HG02623 (cell line): ENCODE data around the gene TUFM.
A peak's percentile ranks its signal among the peaks of the same experiment; 100 is the strongest.
"Not testable (repeated sequence)": the region's sequence is repeated elsewhere in the genome, so short reads cannot be mapped to it uniquely, and the experiment has no call there.

ENCODE experiments used
- ATAC-seq: cut with Tn5 transposase; IDR thresholded peaks from one replicate; pipeline ENCODE4 v1.9.1; 2021; ENCODE audit warnings: moderate library complexity; ENCODE audit not compliant: unreplicated experiment

TUFM gene

DNA sequence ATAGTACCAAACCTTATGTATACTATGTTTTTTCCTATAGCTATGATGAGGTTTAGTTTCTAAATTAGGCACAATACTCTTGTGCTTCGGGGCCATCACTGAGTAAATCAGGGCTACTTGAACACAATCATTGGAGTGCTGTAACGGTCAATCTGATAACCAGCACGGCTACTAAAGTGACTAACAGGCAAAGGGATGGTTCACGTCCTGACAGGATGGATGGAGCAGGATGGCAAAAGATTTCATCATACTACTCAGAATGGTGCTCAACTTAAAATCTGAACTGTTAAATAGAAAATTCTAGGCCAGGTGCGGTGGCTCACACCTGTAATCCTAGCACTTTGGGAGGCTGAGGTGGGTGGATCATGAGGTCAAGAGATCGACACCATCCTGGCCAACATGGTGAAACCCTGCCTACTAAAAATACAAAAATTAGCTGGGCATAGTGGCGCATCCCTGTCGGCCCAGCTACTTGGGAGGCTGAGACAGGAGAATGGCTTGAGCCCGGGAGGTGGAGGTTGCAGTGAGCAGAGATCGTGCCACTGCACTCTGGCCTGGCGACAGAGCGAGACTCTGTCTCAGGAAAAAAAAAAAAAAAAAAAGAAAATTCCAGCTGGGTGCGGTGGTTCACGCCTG is 7.0 kb downstream of the TUFM start:
- ATAC-seq: no peak

DNA sequence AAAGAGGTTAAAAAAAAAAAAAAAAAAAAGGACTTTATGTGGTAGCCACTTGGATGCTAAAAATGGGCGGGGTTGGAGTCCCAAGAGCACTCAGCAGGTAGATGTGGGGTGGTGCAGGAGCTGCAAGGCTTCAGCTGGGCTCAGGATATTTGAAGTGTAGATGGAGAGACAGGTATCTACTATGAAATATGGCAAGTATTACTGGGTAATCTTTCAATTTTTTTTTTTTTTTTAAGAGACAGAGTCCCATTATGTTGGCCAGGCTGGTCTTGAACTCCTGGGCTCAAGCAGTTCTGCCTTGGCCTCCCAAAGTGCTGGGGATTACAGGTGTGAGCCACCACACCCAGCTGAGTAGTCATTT is 7.6 kb downstream of the TUFM start:
- no peak for ATAC-seq

DNA sequence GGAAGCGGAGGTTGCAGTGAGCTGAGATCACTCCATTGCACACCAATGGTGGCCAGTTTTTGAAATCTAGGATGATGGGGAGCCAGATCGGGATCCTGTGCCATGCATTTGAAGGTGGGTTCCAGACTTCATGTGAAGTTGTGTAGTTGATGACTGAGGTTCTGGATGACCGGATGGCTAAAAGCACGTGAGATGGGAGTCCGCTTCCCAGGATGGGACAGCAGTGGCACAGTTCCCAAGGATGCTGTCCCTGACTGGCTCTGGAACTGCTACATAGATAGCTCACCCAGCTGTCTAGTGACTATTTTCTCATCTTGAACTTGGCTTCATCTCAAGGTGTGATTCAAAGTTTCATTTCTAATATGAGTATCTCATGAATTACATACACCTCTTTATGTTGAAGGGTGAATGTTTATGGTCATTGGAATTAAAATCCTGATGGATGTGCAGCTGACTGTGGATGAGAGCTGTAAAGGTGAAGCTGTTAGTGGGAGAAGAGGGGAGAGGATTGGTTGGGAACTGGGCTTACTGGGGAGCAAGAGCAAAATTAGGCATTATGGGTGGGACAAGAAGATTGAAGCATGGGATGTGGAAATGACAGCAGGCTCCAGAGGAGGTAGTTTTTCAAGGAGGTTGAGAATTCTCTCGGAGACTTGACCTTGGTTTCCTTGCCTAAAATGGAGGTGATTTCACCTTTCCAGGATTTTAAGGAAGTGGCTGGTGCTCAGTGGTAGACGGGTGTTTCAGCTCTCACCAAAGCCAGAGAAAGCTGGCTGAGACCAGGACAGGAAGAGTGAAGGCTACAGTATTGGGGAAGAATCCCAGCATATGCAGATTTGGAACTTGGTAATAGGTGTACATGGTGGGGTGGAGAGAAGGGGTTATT is 8.2 kb downstream of the TUFM start:
- ATAC-seq: no peak

DNA sequence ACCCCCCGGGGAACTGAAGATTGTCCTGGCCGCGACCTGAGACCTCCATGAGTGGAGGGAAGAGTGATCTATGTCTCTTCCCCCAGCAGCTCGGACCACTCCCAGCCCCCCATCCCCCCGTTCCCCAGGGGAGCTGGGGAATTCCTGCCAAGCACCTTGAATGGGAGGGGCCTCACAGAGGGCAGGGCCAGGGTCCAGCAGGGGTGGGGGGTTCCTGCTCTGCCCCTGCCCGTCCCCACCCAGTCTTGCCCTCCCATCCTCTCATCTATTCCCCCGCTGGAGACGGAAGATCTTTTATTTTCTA is 9.4 kb downstream of the TUFM start:
- no peak for ATAC-seq

DNA sequence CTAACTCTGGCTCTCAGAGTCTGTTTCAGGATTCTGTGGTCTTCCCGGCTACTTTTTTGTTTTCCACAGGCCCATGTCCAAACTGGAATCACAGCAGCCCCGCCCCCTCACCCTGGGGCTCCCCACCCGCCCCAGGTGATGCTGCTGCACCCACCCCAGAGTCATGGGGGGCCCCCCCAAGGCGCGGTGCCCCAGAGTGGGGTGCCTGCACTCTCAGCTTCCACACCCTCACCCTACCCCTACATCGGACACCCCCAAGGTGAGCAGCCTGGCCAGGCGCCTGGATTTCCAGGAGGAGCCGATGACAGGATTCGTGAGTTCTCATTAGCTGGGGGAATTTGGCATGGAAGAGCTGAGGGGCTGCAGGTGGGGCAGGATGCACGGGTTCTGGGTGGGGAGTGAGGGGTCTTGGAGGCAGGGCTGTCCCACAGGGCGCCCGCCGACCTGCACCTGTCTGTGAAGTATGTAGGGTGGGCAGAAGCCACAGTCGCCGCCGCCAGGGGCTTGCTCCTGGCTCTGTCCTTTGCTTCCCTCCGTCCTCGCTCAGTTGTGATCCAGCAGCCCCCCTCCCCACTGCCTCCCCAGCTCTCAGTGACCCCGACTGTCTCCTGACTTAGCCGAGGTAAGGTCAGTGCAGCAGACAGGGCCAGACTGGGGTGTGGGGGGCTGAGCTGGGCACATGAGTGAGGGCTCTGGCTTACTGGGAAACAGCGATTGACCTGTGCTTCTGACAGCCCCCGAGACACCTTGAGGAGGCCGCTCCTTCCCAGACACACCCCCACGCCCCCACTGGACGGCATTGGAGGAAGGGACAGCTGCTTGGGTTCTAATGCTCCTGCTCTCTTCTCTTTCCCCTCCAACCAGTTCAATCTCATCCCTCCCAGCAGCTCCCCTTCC is 10.0 kb downstream of the TUFM start:
- ATAC-seq: no peak

DNA sequence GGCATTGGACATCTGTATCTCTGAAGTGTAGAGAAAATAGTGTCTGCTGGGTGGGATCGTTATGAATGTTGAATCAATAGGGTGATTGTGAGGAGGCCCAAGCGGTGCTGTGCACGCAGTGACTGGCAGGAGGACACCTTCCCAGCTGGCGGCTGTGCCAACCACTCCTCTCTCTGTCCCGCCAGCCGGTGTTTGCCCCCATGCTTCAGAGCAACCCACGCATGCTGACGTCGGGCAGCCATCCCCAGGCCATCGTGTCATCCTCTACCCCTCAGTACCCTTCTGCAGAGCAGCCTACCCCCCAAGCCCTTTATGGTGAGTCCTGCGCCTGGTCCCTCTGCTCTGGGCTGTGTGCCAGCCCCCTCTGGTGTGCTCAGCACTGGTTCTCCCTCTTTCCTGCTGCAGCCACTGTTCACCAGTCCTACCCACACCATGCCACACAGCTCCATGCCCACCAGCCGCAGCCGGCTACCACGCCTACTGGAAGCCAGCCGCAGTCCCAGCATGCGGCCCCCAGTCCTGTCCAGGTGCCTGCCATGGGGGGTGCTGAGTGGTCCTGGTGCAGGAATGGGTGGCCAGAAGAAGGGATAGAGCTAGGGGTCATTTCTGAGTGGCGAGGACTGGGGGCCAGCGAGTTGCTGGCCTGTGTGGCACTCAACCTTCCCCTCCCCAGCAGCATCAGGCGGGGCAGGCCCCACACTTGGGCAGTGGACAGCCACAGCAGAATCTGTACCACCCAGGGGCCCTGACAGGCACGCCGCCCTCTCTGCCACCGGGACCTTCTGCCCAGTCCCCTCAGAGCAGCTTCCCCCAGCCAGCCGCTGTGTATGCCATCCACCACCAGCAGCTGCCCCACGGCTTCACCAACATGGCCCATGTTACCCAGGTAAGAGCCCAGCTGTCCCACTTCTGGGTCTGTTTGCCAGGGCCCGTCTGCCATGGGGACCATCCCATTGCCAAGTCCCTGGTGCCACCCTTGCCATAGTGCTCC is 11.0 kb downstream of the TUFM start:
- no peak for ATAC-seq

DNA sequence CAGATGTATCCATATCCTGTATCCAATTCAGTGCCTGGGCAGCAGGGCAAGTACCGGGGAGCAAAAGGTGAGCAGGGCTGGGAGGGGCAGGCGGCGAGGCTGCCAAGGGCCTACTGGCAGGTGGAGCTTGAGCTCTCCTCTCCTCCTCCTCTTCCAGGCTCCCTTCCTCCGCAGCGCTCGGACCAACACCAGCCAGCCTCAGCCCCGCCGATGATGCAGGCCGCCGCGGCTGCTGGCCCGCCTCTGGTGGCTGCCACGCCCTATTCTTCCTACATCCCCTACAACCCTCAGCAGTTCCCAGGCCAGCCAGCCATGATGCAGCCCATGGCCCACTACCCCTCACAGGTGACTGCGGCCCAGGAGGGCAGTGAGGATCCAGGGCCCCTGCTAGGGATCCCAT is 11.8 kb downstream of the TUFM start:
- no peak for ATAC-seq

DNA sequence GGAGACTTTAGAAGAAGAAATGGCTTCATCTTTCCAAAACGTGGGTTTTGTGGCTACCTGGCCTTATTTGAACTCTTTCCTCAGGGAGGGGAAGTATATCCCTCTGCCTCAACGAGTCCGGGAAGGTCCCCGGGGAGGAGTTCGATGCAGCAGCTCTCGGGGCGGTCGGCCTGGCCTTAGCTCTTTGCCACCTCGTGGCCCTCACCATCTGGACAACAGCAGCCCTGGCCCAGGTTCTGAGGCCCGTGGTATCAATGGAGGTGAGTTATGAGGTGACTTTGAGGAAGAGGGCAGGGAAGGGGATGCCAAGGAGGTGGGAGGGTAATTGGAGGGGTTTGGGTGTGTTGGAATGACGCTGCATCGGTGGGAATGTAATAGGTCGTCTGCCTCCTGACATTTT is 15.6 kb downstream of the TUFM start:
- ATAC-seq: no peak

DNA sequence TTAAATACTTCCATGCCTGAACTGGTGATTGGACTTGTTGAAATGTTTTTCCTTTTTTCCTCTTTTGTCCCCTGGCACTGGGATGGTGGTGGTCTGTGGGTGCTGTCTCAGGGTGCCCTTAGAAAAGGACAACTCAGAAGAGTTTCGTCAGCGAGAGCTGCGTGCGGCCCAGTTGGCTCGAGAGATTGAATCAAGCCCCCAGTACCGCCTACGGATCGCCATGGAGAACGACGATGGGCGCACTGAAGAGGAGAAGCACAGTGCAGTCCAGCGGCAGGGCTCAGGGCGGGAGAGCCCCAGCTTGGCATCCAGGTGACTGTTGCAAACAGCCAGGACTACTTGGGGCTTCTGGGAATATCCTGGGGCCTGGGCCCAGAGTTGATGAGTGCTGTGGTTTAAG is 16.4 kb downstream of the TUFM start:
- ATAC-seq: no peak

DNA sequence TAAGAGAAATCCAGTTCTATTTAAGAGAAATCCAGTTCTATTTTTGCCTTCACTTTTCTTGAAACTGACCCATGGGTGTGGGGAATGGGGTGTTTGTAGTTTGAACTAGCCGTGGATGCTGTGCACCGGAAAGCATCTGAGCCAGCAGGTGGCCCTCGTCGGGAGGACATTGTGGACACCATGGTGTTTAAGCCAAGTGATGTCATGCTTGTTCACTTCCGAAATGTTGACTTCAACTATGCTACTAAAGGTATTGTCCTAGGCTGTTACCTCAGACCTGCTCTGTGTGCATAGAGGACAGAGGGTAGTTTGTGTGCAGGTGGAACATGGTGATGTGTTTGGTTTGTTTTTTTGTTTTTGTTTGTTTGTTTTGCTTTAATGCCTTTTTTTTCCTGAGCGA is 20.0 kb downstream of the TUFM start:
- no peak for ATAC-seq

DNA sequence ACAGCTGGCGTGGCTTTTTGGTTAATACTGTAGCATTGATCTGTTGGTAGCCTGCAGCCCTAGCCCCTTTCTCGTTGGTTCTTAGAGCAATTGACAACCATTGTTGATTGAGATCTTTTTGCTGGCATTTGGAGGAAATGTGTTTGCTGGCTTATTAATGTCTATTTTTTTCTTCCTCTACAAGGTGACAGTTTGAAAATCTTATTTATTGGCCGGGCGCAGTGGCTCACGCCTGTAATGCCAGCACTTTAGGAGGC is 21.5 kb downstream of the TUFM start:
- ATAC-seq: no peak

DNA sequence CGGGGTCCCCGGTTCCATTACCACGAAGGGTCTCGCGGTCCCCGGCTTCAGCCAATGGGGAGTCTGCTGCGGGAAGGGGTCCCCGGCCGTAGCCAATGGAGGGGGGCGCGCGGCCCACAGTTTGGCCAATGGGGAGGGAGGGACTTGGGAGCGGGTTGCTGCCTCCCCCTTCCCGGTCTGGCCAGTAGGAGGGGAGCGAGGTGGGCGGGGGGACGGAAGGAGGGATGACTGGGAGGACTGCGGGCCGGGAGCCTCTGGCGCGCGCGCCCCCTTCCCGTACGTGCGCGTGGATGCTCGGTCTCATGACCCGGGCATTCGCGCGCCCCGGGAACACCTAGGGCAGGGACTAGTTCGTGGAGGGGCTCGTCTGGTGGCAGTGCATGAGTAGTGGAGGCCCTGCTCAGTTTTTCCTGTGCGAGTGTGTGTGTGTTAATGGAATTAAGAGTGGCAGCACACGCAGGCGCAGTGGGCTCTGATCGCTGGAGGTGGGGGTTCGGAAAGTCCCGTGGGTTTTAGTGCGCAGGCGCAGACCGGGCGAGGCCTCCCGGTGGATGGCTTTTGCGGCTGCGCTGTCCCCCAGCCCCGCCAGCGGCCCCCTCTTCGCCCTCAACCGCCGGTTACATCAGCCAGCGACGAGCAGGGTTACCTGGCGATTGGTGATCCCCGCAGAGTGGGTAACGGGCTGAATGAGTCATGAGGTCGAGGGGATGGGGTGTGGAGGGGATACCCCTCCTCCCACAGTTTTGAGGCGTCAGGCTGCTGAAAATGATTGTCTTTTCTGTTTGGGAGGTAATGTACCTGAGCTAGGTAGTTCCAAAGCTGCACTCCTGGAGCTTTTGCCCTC is 22.1 kb downstream of the TUFM start:
- peak; percentile 59 for ATAC-seq

DNA sequence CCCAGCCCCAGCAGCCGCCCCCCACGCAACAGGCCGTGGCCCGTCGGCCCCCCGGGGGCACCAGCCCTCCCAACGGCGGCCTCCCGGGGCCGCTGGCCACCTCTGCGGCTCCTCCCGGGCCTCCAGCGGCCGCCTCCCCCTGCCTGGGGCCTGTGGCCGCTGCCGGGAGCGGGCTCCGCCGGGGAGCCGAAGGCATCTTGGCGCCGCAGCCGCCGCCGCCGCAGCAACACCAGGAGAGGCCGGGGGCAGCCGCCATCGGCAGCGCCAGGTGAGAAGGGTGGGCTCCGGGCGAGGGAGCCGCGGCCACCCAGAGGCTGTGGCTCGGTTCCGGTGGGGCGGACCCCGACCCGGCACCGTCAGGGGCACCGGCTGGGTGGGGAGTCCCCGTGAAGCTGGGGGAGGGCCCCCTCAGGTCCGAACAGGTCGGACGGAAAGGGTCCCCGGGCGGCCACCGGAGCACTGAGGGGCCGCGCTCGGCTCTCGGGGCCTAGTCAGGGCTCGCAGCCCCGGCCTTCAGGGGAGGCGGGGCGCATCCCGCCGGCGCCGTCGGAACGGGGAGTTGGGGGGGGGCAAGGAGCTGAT is 22.8 kb downstream of the TUFM start:
- ATAC-seq: no peak

DNA sequence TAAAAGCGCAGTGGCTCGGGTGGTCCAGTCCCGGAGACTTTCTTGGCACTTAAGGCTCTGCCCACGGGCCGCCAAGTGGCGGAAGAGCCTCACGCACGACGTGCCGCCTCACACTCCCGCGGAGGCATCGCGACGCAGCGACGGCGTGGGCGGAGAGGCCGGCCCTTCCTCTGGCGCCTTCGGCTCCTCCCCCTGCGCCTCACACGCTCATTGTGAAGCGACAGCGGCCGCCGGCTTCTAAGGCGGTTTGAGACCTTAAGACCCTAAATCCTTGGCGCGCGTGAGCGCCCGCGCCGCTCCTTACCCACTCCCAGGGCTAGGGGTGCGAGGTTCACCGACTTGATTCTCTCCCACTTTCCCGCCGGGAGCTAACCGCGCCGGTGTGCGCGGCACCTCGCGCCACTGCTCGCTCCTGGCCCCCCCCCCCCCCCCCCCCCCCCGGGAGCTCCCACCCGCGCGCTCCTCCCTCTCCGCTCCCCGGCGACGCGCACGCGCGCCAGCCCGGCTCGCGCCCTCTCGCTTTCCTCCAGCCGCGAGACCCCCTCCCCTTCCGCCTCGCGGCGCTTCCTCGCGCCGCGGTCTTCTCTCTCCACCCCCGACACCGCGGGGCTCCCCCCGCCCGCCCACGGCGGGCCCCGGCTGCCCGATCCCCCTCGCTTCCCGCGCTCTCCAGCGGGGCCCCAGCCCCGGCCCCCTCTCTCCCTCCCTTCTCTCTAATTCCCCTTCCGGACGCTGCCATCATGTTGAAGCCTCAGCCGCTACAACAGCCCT is 23.4 kb downstream of the TUFM start, which contains the start of gene ATXN2L:
Gene ATXN2L (plus strand): TSS at position 480 of the 771 bp plus-strand sequence. CDS start 261 bp downstream, at position 741.
- peak; percentile 44 for ATAC-seq

DNA sequence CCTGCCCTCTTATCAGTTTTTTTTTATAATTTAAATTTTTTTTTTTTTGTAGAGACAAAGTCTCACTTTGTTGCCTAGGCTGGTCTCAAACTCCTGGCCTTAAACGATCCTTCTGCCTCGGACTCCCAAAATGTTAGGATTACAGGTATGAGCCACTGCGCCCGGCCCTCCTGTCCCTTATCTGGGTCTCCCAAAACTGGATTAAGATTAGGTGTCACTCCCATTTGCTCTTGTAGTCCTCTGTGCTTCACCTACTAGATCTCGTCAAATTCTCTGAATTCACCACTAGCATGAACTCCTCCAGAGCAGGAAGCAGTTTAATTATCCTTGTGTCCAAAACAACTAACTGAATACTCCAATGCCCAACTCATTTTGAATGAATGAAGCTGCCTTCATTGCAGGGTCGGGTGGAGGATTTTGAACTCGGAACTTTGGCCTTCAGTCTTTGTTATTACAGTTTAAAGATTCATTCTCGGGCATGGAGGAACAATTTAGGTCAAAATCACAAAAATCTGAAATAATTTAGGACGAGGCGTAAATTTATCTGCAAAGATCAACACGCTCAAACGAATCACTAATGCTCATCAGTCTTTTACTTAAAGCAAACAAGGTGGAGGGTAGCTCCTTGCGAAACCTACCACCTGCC is 24.2 kb downstream of the TUFM start:
- ATAC-seq: no peak

DNA sequence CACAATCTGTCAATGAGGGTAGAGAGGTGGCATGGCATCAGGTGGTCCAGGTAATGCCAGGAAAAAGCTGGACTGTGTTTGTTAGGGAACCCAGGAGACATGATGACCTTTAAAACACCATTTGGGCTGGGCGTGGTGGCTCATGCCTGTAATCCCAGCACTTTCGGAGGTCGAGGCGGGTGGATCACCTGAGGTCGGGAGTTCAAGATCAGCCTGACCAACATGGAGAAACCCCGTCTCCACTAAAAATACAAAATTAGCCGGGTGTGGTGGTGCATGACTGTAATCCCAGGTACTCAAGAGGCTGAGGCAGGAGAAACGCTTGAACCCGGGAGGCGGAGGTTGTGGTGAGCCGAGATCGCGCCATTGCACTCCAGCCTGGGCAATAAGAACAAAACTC is 25.6 kb downstream of the TUFM start:
- ATAC-seq: not testable (repeated sequence)

DNA sequence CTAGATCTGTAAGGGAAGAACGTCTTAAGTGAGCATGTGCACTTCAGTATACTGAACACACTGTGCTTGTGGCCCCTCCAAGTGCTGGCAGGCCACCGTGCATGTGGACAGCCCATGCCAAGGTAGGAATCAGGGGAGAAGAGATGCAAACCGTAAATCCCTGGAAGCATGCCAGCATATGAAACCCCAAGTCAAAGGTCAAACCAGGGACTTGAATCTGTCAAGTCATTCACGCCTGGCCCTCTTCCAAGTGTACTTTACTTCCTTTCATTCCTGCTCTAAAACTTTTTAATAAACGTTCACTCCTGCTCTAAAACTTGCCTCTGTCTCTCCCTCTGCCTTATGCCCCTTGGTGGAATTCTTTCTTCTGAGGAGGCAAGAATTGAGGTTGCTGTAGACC is 26.1 kb downstream of the TUFM start:
- ATAC-seq: no peak

DNA sequence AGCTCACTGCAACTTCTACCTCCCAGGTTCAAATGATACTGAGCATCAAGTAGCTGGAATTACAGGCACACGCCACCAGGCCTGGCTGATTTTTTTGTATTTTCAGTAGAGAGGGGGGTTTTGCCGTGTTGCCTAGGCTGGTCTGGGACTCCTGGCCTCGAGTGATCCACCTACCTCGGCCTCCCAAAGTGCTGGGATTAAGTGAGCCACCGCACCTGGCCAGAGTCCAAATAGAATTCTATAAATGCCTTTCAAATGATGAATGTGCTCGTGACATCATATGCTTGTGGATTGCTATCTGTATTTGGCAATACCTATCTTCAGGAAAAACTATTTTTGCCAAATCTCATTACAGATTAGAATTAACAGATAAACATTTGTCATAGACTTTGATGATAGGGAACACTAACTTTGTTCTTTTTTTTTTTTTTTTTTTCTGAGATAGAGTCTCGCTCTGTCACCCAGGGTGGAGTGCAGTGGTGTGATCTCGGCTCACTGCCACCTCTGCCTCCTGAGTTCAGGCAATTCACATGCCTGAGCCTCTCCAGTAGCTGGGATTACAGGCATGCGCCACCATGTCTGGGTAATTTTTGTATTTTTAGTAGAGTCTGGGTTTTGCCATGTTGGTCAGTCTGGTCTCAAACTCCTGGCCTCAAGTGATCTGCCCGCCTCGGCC is 38.6 kb downstream of the TUFM start:
- ATAC-seq: not testable (repeated sequence)
